ENCODE results near the gene SURF1. TPM values are rescaled to one million over a fixed set of nuclear protein-coding genes. Genes with fewer than 3 reads are reported as not detected.
A peak's percentile ranks its signal among the peaks of the same experiment; 100 is the strongest.

The SURF1 gene
- total RNA-seq, 1 donor from 2014 or later: 59.9 TPM

DNA sequence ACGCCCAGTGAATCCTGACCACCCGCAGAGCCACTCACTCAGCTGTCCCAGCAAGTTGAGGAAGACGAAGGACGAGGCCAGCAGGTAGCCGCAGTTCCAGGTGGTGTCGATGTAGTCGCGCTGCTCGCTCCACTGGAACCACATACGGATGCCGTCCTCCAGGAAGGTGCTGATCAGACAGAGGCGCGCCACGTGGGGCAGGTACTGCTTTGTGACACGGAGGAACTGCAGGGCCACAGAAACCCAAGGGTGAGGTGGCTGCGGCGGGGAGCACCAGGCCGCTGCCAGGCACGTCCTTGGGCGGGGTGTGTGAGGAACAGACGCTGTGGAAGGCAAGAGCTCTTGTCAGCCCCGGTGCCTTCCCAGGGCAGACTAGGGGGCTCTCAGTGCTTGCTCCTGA lies 10.9 kb upstream of the SURF1 start:
- ATAC-seq (no peak), DNase-seq (ENCODE audit: low spot score) (no peak)

DNA sequence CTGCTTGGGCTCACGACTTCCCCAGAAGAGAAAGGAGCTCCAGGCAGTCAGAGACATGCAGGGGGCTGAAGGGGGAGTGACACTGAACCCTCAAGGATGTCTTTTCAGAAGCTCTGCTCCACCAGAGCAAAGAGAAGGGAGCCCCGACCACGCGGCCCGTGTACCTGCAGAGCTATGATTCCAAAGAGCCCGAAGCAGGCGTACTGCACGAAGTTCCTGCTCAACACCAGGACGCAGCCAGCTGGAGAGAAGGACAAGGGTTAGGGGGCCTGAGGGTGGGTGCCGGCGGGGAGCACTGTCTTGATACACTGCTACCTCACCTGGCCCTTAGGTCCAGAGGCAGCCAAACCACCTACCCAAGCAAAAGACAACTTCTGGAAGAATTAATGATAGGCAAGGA lies 10.1 kb upstream of the SURF1 start:
- ATAC-seq (no peak), DNase-seq (ENCODE audit: low spot score) (no peak)

DNA sequence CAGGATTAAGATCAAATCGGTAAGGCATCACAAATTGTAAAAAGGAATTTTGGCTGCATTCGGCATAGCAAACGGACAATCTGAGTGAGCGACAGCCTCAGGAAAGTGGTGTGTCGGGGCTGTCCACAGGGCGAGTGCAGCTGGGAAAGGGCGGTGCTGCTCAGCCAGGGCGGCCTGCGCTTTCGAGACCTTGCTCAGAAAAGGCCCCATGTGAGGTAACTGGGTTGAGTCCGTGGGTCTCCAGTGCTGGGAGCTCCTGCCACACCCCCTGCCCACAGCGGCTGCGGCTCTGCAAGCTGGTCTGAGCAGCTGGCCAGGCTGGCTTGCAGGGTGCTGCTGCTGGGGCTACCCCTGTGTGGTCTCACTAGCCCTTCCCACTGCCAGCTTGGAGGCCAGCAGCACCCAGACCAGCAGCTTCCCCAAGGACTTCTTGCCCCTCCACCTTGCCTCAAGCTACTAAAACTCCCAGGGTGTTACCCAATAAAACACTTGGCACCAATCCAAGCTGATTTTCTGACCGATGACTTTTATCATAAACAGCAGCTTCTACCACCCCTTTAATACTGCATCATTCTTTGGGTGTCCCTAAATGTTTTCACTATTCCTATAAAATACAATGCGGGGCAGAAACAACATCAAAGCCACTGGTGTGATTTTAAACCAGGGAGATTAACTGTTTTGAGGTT lies 6.2 kb upstream of the SURF1 start:
- ATAC-seq (no peak), DNase-seq (ENCODE audit: low spot score) (no peak)

DNA sequence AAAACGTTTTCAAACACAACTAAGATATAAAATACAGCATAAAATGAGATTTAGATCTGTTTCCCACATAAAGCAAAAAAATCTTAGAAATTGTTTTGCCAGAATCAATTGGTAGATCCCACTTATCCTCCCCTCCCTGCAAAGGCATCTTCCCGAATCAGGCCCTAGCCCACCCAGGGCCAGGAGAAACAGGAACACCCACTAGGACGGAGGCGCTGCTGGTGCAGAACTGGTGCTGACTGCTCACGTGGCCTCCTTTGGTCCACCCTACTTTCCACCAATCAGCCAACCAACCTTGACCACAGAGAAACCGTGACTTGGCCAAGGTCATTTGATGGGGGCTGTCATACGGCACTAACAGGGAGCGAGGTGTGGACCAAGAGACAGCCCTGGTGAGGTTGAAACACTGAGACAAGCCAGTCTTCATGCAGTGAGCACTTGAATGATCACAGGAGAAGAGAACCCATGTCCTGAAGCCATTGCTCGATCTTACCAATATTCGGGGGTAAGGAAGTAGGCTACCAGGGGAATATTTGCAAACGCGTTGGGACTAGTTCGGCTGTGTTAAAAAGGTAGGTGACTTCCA lies 5.3 kb upstream of the SURF1 start:
- DNase-seq (ENCODE audit: low spot score): no peak
- no peak for ATAC-seq

DNA sequence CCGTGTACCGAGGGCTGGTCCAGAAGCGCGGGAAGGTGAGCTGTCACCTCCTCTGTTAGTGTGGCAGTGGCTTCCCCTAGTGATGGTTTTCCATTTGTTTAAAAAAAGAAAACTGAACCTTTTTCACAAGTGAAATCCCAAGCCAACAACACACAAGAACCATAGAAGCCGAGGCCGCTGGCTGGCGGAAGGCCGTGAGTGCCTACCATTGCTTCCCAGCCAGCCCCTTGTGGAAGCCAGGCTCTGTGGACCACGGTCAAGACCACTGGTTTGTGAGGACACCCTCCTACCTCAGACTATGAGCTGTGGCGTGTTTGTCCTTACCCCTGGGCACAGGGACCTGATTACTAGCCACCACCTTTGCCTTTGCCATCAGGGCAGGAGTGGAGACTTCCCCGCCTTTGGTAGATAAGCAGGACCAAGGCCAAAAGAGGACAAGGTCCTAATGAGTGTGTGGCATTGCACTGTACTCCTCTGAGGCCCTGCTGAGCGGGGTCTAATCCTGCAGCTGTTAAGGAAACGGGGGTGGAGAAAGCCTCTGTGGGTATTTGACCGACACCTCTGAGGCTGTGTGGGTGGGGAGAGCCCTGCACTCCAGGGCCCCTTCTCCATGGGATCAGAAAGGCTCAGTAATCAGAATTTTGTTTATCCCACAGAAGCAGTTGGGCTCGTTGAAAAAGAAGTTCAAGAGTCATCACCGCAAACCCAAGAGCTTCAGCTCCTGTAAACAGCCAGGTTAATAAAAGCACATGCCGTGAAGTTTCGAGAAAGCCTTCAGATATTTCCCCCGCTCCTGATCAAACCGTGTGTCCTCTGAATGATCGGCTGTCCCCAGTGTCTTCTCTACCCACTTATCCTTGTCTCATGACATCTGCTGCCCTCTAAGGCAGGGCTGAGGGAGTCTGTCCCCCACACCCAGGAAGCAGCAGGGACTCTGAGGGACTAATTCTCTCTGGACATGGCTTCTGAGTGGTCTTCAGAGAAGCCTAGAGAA lies 4.4 kb upstream of the SURF1 start:
- DNase-seq (ENCODE audit: low spot score) (no peak), ATAC-seq (peak; percentile 25)

DNA sequence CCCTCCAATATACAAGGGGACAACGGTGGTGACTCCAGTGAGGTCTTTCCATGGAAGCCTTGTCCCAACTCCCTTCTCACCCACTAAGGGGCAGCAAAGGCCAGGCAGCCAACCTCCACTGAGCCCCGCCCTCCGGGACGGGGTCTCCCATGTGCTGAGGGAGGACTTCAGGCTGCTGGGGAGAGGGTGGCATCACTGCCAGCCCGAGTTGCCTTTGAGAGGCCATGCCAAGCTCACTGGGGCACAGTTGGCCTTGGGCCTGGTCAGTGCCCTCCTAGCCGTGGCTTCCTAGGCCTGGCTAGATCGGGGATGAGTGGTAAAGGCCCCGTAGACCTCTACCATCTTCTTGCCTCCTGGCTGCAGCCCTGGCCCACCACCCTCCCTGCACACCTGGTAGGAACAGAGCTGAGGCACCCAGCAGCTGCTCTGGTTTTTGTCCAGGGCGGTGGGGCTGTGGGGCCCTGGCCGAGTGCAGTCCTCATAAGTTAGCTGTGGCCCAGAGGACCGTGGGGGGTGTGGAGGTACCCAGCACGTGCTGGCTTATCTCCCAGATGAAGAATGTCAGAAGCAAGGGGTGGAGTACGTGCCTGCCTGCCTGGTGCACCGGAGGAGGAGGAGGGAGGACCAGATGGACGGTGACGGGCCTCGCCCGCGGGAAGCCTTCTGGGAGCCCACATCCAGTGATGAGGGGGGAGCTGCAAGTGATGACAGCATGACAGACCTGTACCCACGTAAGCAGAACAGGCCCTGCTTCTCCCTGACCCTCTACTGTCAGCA lies 3.3 kb upstream of the SURF1 start:
- DNase-seq (ENCODE audit: low spot score): no peak
- peak; percentile 21 for ATAC-seq

DNA sequence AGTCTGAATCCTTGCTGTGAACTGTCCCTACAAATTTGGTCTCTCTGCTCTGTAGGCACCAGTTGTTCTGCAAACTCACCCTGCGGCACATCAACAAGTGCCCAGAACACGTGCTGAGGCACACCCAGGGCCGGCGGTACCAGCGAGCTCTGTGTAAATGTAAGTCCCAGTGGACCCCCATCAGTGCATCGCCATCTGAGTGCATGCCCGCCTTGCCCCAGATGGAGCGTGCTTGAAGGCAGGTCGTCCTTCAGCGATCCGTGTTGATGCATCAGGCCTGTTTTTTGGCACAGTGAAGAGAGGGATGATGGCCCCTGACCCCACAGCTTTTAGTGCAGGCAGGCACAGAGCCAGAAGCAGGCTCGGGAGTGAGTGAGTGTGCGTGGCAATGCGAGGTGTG lies 1.4 kb upstream of the SURF1 start:
- ATAC-seq: no peak
- DNase-seq (ENCODE audit: low spot score): no peak

DNA sequence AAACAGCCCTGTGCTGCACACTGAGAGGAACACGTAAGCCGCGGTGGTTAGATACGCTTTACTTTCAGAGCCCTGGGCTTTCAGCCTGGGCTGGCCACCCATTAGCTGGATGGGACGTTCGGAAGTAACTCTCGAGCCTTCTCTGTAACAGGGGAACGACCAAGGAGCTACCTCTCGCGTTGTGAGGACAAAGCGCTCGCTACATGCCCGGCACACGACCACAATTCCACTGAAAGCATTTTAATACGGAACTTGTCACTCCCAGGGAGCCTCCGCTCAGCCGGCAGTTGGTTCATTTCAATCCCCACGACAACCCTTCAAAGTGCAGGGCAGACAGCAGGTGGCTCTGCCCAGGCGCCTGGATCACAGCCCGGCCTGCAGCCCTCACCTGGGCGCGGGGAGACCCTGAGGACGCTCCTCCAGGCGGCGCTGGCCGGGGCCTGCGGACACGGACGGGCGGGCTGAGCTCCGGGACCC lies 368 bp downstream of the SURF1 start:
- ATAC-seq (peak; percentile 14), DNase-seq (ENCODE audit: low spot score) (no peak)

DNA sequence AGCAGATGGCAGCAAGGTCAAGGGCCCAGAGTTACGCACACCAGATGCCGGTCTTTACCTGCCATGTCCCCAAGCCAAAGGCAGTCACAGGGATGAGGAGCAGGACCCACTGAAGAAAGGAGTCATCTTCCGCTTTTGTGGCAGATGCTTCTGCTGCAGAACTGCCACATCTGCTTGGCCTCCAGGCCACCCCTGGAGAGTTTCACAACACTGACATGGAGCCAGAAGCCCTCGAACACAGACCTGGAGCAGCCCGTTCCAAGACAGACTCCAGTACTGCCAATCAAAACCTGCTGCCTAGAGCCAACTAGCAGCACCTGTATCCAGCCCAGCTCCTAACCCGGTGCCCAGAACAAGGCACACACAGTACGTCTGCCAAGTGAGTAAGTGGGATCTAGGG lies 1.5 kb downstream of the SURF1 start:
- peak; percentile 39 for ATAC-seq

DNA sequence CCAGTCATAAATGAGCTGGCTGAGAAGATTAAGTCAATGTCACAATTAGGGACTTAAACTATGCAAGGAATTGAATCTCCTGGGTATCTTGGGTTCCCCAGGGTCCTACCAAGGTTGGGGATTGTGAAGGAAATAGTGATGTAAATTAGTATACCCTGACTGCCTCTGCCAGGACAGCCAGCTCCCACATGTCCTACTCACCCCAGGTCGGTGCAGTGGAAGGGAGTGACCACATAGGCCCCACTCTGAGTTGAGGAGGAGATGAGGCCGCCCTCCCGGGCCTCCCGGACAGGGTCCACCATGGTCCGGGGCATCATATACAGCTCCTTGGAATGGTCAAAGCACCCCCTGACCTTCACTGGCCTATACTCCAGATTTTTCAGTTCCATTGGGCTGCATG lies 2.7 kb downstream of the SURF1 start:
- ATAC-seq: no peak
- no peak for DNase-seq (ENCODE audit: low spot score)

More for the DNA sequence above, 1.5 kb downstream of the SURF1 start:
- DNase-seq (ENCODE audit: low spot score): no peak

DNA sequence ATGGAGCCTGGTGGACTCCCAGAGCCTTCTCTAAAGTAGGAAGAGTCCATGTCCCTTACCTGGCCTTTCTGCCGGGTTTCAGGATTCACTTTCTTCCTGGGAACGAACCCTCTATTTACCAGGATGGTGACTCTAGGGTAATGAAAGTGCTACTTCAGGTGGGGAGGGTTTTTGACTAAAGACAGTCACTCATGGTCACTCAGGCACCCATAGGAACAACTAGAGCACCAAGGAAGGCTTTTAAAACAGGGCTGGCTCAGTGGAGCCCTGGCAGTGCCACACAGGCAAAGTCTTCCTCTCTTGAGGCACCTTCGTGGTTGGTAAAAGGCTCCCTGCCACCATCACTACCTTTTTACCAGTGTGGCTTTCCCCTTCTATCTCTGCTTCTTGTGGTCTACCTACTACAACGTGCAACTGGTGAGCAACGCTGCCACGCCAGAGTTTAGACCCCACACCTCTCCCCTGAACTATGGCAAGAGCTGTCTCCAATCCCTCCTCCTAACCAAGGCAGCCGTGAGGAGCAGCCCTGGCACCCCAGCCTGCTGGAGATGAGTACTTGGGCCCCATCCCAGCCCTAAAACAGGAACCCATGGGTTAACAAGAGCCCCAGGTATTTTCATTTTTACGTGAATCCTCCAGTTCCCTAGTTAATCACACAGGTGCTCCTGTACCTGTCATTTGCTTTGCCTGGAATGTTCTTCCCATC lies 3.5 kb downstream of the SURF1 start:
- no peak for DNase-seq (ENCODE audit: low spot score)
- ATAC-seq: no peak

DNA sequence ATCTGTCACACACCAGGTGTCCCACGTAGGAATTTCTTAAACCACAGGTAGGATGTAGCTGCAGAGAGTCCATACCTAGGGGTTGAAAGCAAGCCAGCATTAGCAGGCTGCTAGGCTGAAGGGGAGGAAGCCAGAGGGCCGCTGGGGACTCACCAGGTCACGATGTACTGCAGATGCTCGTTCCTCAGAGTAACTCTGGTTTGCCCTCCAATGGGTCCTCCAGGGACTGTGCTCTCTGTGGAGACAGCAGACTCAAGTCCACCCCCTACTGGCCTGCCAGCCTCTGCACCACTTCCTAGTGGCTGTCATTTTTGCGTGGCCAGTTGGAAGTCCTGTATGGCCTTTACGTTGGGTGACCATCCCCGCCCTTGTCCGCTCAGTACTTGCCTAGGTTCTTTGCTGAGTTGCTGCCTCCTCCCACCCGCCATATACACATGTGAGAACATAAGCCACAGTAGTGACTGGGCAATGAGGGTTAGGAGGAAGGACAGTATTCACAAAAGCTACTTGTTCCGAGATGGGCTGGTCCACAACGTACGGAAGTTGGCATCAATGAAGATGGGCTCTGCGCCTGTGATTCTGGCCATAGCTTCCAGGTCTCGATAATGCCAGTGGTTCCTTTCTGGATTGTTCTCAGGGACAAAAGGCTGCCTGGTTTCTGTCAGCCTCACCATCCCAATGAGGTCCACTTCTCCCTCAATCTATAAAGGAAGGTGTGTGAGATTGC lies 4.2 kb downstream of the SURF1 start:
- DNase-seq (ENCODE audit: low spot score) (no peak), ATAC-seq (no peak)

DNA sequence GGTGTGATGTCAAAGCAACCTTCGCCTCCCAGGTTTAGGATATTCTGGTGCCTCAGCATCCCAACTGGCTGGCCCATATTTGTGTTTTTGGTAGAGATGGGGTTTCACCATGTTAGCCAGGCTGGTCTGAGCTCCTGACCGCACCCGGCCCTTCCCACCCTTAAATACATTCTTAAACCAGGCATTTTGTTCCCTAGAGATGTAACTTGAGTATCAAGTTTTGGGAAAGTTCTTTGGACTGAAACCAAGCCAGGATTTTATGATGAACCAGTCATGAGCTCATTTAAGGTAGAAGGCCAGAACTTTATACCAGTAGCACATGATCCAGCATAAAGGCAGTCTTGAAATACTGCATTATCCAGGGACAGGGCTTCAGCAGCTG lies 4.8 kb downstream of the SURF1 start:
- ATAC-seq: no peak
- DNase-seq (ENCODE audit: low spot score): no peak

DNA sequence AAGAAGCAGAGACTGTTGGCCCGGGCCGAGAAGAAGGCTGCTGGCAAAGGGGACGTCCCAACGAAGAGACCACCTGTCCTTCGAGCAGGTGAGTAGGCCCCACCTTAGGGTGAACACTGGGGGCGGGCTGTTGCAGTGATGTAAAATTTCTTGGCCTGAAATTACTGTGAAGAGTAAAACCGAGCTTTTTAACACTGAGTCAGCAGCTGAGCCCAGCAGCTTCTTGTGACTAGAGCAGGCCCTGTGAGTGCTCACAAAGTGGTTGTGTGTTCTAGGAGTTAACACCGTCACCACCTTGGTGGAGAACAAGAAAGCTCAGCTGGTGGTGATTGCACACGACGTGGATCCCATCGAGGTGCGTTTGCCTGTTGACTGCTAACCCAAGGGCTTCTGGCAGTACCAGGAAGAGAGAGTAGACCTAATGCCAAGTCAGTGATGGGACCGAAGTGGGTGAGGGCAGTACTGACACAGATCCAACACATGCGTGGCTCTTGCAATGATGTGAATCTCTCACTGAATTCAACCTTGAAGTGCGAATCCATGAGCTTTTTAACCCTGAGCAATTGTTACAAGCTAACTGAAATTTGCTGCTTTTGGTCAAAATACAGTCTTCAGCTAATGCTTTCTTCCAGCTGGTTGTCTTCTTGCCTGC lies 6.2 kb downstream of the SURF1 start:
- DNase-seq (ENCODE audit: low spot score) (no peak), ATAC-seq (no peak)

DNA sequence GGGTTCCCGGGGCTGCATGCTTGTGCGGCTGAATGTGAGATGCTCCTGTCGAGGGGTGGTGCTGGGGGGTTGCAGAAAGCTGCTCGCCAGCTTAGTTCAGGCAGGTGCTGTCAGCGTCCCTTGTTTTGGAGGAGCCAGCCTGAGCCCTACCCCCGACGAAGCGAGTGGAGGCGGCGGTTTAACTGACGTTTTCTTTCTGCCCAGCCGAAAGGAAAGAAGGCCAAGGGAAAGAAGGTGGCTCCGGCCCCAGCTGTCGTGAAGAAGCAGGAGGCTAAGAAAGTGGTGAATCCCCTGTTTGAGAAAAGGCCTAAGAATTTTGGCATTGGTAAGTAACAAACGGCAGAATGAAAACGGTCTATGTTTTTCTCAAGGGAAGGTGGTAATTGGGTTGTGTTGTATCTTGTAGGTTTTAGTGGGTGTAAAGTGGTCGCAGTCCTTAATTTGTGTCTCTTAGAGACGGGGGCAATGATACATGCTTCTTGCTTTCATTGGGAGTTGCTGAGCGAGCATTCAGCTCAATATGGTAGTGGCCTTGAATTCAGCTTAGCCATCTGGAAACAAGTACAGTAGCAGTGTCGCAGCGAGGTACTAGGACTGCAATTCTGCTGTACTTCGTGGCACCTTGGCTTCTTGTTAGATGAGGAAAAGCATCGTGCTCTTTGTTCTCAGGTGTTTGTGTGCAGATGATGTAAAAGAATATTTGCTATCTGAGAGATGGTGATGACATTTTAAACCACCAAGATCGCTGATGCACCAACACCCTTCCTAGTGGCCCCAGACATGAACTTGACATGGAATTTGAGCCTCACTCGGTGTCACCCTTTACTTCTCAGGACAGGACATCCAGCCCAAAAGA lies 7.3 kb downstream of the SURF1 start:
- ATAC-seq (no peak), DNase-seq (ENCODE audit: low spot score) (no peak)

DNA sequence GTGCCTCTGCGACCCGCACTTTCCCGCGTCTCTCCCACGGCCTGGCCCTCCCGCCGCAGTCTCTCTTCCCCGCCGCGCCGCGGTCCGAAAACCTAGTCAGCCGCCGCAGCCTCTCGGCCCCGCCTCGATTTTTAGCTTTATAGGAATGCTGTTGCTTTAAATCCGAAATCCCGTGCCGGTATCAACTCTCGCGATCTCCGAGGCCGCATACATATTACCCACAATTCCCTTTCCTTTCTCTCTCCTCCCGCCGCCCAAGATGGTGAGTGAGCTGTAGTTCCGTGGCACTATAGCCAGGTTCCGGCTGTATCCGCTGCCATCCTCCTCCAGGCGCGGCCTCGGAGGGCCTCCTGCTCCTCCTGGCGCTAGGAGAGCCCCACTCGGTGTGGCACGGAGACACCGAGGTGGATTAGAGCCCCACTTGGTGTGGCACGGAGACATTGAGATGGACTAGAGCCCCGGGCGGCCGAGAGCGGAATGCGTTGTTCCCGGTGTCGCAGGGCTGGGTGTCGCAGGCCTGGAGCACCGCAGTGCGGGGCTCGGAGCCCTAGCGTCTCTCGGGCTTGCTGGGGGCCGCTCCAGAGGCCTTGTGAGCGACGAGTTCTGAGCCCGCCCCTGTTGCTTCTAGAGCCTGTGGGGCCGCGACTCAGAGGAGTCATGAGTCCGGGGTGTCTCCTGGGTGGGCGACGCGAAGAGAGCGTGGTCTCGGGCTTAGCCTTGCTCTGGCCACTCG lies 8.1 kb downstream of the SURF1 start, which contains the start of the genes MED22 and RPL7A:
Gene MED22 (minus strand): TSS at position 147 of the 733 bp plus-strand sequence. CDS start 1,469 bp downstream, outside the sequence.
Gene RPL7A (plus strand): TSS at position 234 of the 733 bp plus-strand sequence. CDS start 26 bp downstream, at position 260.
- ATAC-seq: peak; percentile 86
- peak; percentile 94 for DNase-seq (ENCODE audit: low spot score)

DNA sequence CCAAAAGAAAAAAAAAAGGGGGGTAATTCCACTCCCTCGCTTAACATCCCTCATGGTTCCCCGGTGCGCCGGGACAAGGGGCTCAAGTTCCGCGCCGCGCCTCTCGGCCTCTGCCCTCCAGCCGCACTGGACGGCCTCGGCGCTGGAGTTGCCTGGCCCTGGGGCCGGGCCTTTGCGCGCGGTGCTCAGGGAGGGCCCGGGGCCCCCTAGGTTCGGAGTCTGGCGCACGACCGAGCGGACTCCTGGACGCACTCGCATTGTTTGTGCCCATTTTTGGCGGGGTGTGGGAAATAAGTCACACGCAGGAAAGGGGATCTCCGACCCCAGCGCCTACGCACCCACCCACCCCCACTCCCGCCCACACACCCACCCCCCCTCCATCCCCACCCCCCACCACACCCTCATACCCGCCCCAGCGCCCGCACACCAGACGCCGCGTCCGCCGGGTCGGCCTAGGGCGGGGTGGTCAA lies 8.7 kb downstream of the SURF1 start:
- DNase-seq (ENCODE audit: low spot score): no peak

More for the DNA sequence above, 8.7 kb downstream of the SURF1 start:
- peak; percentile 60 for ATAC-seq

Measured in left lobe of liver (tissue), 2 donors.